ENCODE measurements around the gene TLL2. TPM values are rescaled to one million over a fixed set of nuclear protein-coding genes. Genes with fewer than 3 reads are reported as not detected.

Gene TLL2
- total RNA-seq, 4 donors from 2014 or later: 0.20 to 1.1 (median 0.66) TPM

GRCh38 chr10:96360331-96360730 is 153.4 kb downstream of the TLL2 start:
- no peak for TF ChIP-seq EP300 (IDR thresholded peaks at IDR 0.05)
- no peak for TF ChIP-seq CTCF (IDR thresholded peaks at IDR 0.05)
- TF ChIP-seq POLR2A (IDR thresholded peaks at IDR 0.05): no peak
- 90 to 96% methylated on average over 6 of the region's 6 CpGs for WGBS, 2 donors

GRCh38 chr10:96359616-96360015 is 154.1 kb downstream of the TLL2 start:
- whole genome bisulfite sequencing, 2 donors: 66 to 75% methylated on average over 6 of the region's 6 CpGs
- H3K27ac ChIP-seq: no peak overlapping the region
- no peaks in the 10 kb centered on the region for H3K27me3 ChIP-seq
- no peaks in the 10 kb centered on the region for H3K4me1 ChIP-seq
- no peak for TF ChIP-seq CTCF (IDR thresholded peaks at IDR 0.05)
- TF ChIP-seq EP300 (IDR thresholded peaks at IDR 0.05): no peak
- no peak for TF ChIP-seq POLR2A (IDR thresholded peaks at IDR 0.05)
- no peak for DNase-seq (ENCODE audit: low spot score in 2 of 2)
- H3K9me3 ChIP-seq: no peaks in the 10 kb centered on the region
- H3K4me3 ChIP-seq: no peak overlapping the region
- H3K36me3 ChIP-seq: no peaks in the 10 kb centered on the region

More at GRCh38 chr10:96360331-96360730, 153.4 kb downstream of the TLL2 start:
- Histone ChIP-seq H3K4me3 (no peak overlapping the region), H3K36me3 (no peaks in the 10 kb centered on the region), H3K27me3 (no peaks in the 10 kb centered on the region), H3K27ac (no peak overlapping the region), H3K9me3 (no peaks in the 10 kb centered on the region), H3K4me1 (no peaks in the 10 kb centered on the region)
- DNase-seq (ENCODE audit: low spot score in 2 of 2): no peak

- H3K27ac ChIP-seq: no peak within 1 kb of the TSS
- 64 to 72% methylated on average over 7 of the region's 7 CpGs for WGBS, 2 donors
- H3K4me1 ChIP-seq: no peaks in the 10 kb centered on the region
- no peaks in the 10 kb centered on the region for H3K9me3 ChIP-seq
- H3K4me3 ChIP-seq: no peak within 1 kb of the TSS
- no peaks in the 10 kb centered on the region for H3K27me3 ChIP-seq
- H3K36me3 ChIP-seq: no peaks in the 10 kb centered on the region
- TF ChIP-seq CTCF (IDR thresholded peaks at IDR 0.05) (no peak), EP300 (IDR thresholded peaks at IDR 0.05) (no peak), POLR2A (IDR thresholded peaks at IDR 0.05) (no peak)
- no peak for DNase-seq (ENCODE audit: low spot score in 2 of 2)
Observed at GRCh38 chr10:96358851-96359540, 154.7 kb downstream of the TLL2 start, which contains the start of gene OPALIN. OPALIN (minus strand) TSS chr10:96359002; CDS start chr10:96358896, 106 bp downstream.

DNA sequence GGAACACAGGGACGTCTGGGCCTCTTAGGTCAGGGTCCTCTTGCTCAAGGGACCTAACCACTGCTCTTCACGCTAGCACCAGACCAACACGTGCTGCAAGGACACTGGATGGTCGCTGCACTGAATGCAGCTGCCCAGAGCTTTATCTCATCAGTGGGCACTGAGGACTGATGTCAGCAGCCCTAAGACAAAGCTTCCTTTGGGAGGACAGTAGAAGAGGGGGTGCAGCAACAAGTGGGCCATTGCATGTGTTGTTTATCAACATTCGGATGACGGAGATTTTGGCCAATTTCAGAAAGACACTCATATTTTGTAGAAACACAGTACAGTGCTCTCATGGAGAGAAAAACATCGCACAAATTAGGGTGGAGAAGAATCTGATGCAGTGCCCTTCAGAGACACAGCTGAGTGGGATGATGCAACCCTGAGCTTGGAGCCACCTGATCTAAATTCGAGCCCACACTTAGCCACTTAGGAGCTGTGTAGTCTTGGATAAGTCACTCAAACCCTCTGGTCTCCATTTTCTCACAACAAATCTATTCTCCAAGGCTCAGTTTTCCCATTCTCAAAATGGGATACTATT is 156.6 kb downstream of the TLL2 start:
- Histone ChIP-seq H3K9me3 (no peaks in the 10 kb centered on the region), H3K4me1 (no peaks in the 10 kb centered on the region), H3K4me3 (no peak overlapping the region), H3K27ac (no peak overlapping the region), H3K36me3 (no peaks in the 10 kb centered on the region), H3K27me3 (no peaks in the 10 kb centered on the region)
- no peak for TF ChIP-seq POLR2A (IDR thresholded peaks at IDR 0.05)
- DNase-seq (ENCODE audit: low spot score in 2 of 2): no peak
- 28 to 52% methylated on average over 6 to 8 of the region's 8 CpGs for WGBS, 2 donors

GRCh38 chr10:96352582-96352981 is 161.1 kb downstream of the TLL2 start:
- no peaks in the 10 kb centered on the region for H3K9me3 ChIP-seq
- H3K27me3 ChIP-seq: no peaks in the 10 kb centered on the region
- 66 to 68% methylated on average over 4 of the region's 4 CpGs for WGBS, 2 donors
- H3K4me1 ChIP-seq: no peaks in the 10 kb centered on the region
- no peak for TF ChIP-seq CTCF (IDR thresholded peaks at IDR 0.05)
- no peak for TF ChIP-seq POLR2A (IDR thresholded peaks at IDR 0.05)
- no peak for TF ChIP-seq EP300 (IDR thresholded peaks at IDR 0.05)
- DNase-seq (ENCODE audit: low spot score in 2 of 2): no peak
- H3K36me3 ChIP-seq: no peaks in the 10 kb centered on the region
- H3K4me3 ChIP-seq: no peak overlapping the region
- H3K27ac ChIP-seq: no peak overlapping the region

All from tibial nerve (tissue), 4 donors.